PC-9 (cell line): ENCODE measurements around the gene G2E3. TPM values are rescaled to one million over a fixed set of nuclear protein-coding genes. Genes with fewer than 3 reads are reported as not detected.

Experiments
- BruUV-seq: library from RNA; stranded (reverse); fragments of 400-500 nt; replicated peaks from 2 replicates; lab custom pipeline; 2021; lab: Mats Ljungman, UMichigan
- CTCF ChIA-PET: fragments of 300-600 bp; sonication (Branson Sonifier 250); formaldehyde crosslinking; loops from one replicate; lab custom pipeline; 2022; ENCODE audit warnings: antibody characterized with exemption; lab: Charles Lee
- POLR2A ChIA-PET: fragments of 300-600 bp; sonication (Branson Sonifier 250); formaldehyde crosslinking; loops from one replicate; lab custom pipeline; 2022; ENCODE audit warnings: antibody characterized with exemption; ENCODE audit not compliant: unreplicated experiment; lab: Charles Lee
- DNase-seq, 2 experiments: peaks; one replicate each; pipeline versions ENCODE4 v3.0.0 to v3.0.0-alpha.2; 2015 to 2022; ENCODE audit warnings: mixed read lengths in 1 of 2
- H2AFZ ChIP-seq: fragments of 200-600 bp; sonication (generic); 2 replicates; pipeline ENCODE4 v1.8.1; 2017; ENCODE audit warnings: antibody characterized with exemption
- H3F3A ChIP-seq: fragments of 200-600 bp; sonication (generic); 2 replicates; pipeline ENCODE4 v1.8.1; 2017; ENCODE audit warnings: antibody characterized with exemption, mild to moderate bottlenecking, low read depth; ENCODE audit not compliant: insufficient read depth
- H3K27ac ChIP-seq: fragments of 200-600 bp; sonication (generic); 2 replicates; pipeline ENCODE4 v1.6.1; 2016; ENCODE audit warnings: mixed run types
- H3K27me3 ChIP-seq: fragments of 200-600 bp; sonication (generic); 2 replicates; pipeline ENCODE4 v1.6.1; 2016; ENCODE audit warnings: low read depth, mixed run types; ENCODE audit not compliant: insufficient read depth
- H3K36me3 ChIP-seq: fragments of 200-600 bp; sonication (generic); 2 replicates; pipeline ENCODE4 v1.6.1; 2016; ENCODE audit warnings: low read depth, mixed run types
- H3K4me1 ChIP-seq: fragments of 200-600 bp; sonication (generic); replicated peaks from 2 replicates; pipeline ENCODE4 v1.6.1; 2016; ENCODE audit warnings: mixed run types; ENCODE audit not compliant: insufficient read depth
- H3K4me2 ChIP-seq: fragments of 200-600 bp; sonication (generic); 2 replicates; pipeline ENCODE4 v1.6.1; 2017; ENCODE audit warnings: mixed run types
- H3K4me3 ChIP-seq: fragments of 200-600 bp; sonication (generic); 2 replicates; pipeline ENCODE4 v1.6.1; 2016; ENCODE audit warnings: mixed run types
- H3K79me2 ChIP-seq: fragments of 200-600 bp; sonication (generic); 2 replicates; pipeline ENCODE4 v1.6.1; 2017; ENCODE audit warnings: low read depth, mixed run types
- H3K9me2 ChIP-seq: fragments of 200-600 bp; sonication (generic); 2 replicates; pipeline ENCODE4 v1.8.1; 2017; ENCODE audit warnings: mild to moderate bottlenecking; ENCODE audit not compliant: insufficient read depth
- H3K9me3 ChIP-seq: fragments of 200-600 bp; sonication (generic); 2 replicates; pipeline ENCODE4 v1.8.1; 2016; ENCODE audit warnings: low read depth; ENCODE audit not compliant: insufficient read depth
- H4K20me1 ChIP-seq: fragments of 200-600 bp; sonication (generic); 2 replicates; pipeline ENCODE4 v1.8.1; 2017; ENCODE audit not compliant: insufficient read depth
- CTCF ChIP-seq: fragments of 200-600 bp; sonication (generic); conservative IDR thresholded peaks from 2 replicates; pipeline ENCODE4 v1.6.1; 2017; ENCODE audit warnings: mixed run types, antibody characterized with exemption, mild to moderate bottlenecking, moderate library complexity
- EZH2 ChIP-seq: fragments of 200-600 bp; sonication (generic); IDR thresholded peaks from 2 replicates; pipeline ENCODE4 v1.8.0; 2017; ENCODE audit warnings: antibody characterized with exemption, low read depth
- intact Hi-C: fragments of 100-400 bp; cut with micrococcal nuclease; formaldehyde crosslinking; loops from one replicate; pipeline ENCODE4 v1.10.0; 2022; ENCODE audit not compliant: unreplicated experiment
- total RNA-seq: library from RNA; stranded (reverse); gene quantifications from 2 replicates; pipeline ENCODE4 v1.2.3, GENCODE V29; 2021

G2E3 gene
- total RNA-seq, 1 experiment from 2014 or later, result 28.0 TPM

GRCh38 chr14:30614155-30614554, 55.2 kb downstream of the G2E3 start:
- Histone ChIP-seq H3K9me3 (no peaks in the 10 kb centered on the region), H3F3A (no peaks in the 10 kb centered on the region; the same call in 1 of the 2 replicates), H3K9me2 (no peaks in the 10 kb centered on the region), H2AFZ (no peak overlapping the region), H3K27ac (no peak overlapping the region), H3K36me3 (peaks cover 15% of the 10 kb centered on the region; the same call in 1 of the 2 replicates), H3K27me3 (no peaks in the 10 kb centered on the region), H3K4me1 (no peaks in the 10 kb centered on the region), H3K79me2 (no peaks in the 10 kb centered on the region), H3K4me2 (no peak overlapping the region), H4K20me1 (no peaks in the 10 kb centered on the region), H3K4me3 (no peak overlapping the region)
- no peak for DNase-seq
- intact Hi-C loops, result no loop called here
- ChIA-PET POLR2A (no interaction called here), CTCF (no interaction called here)
- TF ChIP-seq EZH2 (no peak), CTCF (no peak)
- BruUV-seq, result no TSS peak

GRCh38 chr14:30620178-30620577, 61.2 kb downstream of the G2E3 start:
- ChIA-PET POLR2A (no interaction called here), CTCF (no interaction called here)
- Histone ChIP-seq H3K4me3 (no peak overlapping the region), H3K4me2 (no peak overlapping the region), H3F3A (peaks cover 6% of the 10 kb centered on the region), H3K36me3 (peaks cover 11% of the 10 kb centered on the region; the same call in 1 of the 2 replicates), H3K4me1 (peaks cover 11% of the 10 kb centered on the region), H2AFZ (no peak overlapping the region), H3K79me2 (peaks cover 29% of the 10 kb centered on the region), H3K9me3 (no peaks in the 10 kb centered on the region), H3K9me2 (no peaks in the 10 kb centered on the region), H4K20me1 (no peaks in the 10 kb centered on the region), H3K27ac (peak overlapping the region; percentile 29; the same call in 1 of the 2 replicates), H3K27me3 (no peaks in the 10 kb centered on the region)
- no peak for DNase-seq
- TF ChIP-seq CTCF, result no peak
- TF ChIP-seq EZH2, result no peak
- intact Hi-C loops, result no loop called here
- BruUV-seq, result no TSS peak

- CTCF ChIA-PET, result interaction anchor here (0.6 kb wide), 1 partner anchor 12 kb away, joined by 3 read pairs; no protein-coding TSS in a partner anchor
- POLR2A ChIA-PET, result interaction anchor here (0.6 kb wide), 1 partner anchor 642 kb away, joined by 3 read pairs; no protein-coding TSS in a partner anchor
- BruUV-seq, result no TSS peak
- Histone ChIP-seq H3K36me3 (peaks cover 4% of the 10 kb centered on the region; the same call in 1 of the 2 replicates), H3F3A (peaks cover 6% of the 10 kb centered on the region), H3K79me2 (peaks cover 40% of the 10 kb centered on the region), H3K4me1 (peaks cover 11% of the 10 kb centered on the region), H3K27ac (peak overlapping the region; percentile 91), H4K20me1 (no peaks in the 10 kb centered on the region), H3K27me3 (no peaks in the 10 kb centered on the region), H3K9me3 (no peaks in the 10 kb centered on the region), H3K4me3 (peak overlapping the region; percentile 82), H3K9me2 (no peaks in the 10 kb centered on the region), H3K4me2 (peak overlapping the region; percentile 93), H2AFZ (peak overlapping the region; percentile 88)
- intact Hi-C loops, result no loop called here
- DNase-seq, result peak; percentile 10 to 33
- TF ChIP-seq EZH2 (no peak), CTCF (no peak)
These were observed 62.5 kb downstream of the G2E3 start for GRCh38 chr14:30621354-30621939.
